Measurements from ENCODE around the gene SECTM1.
"Not testable (repeated sequence)": the region's sequence is repeated elsewhere in the genome, so short reads cannot be mapped to it uniquely, and the experiment has no call there.

Gene SECTM1

GRCh38 chr17:82367724-82368524, 34.4 kb upstream of the SECTM1 start:
- DNase-seq = no peak

GRCh38 chr17:82366749-82367148, 33.2 kb upstream of the SECTM1 start:
- no peak for DNase-seq

GRCh38 chr17:82365606-82366295, 32.2 kb upstream of the SECTM1 start:
- DNase-seq = no peak

- DNase-seq = no peak
These were observed 28.5 kb upstream of the SECTM1 start for GRCh38 chr17:82361885-82362633.

GRCh38 chr17:82359451-82360074, 26.0 kb upstream of the SECTM1 start:
- not testable (repeated sequence) for DNase-seq

- no peak for DNase-seq
These were observed 25.1 kb upstream of the SECTM1 start, which contains the start of gene TEX19 for GRCh38 chr17:82358465-82359350. TSS of gene TEX19 (plus strand) at chr17:82359247. CDS start at chr17:82362151, 2,904 bp downstream.

- no peak for DNase-seq
These were observed 23.8 kb upstream of the SECTM1 start for GRCh38 chr17:82357394-82357793.

GRCh38 chr17:82356845-82357355, 23.3 kb upstream of the SECTM1 start:
- DNase-seq = no peak

- no peak for DNase-seq
These were observed 22.3 kb upstream of the SECTM1 start for GRCh38 chr17:82355770-82356427.

GRCh38 chr17:82354804-82355308, 21.3 kb upstream of the SECTM1 start:
- DNase-seq = no peak

- no peak for DNase-seq
These were observed 19.9 kb upstream of the SECTM1 start for GRCh38 chr17:82353484-82353883.

GRCh38 chr17:82351713-82352488, 18.3 kb upstream of the SECTM1 start:
- DNase-seq = peak; percentile 75

- no peak for DNase-seq
These were observed 17.7 kb upstream of the SECTM1 start for GRCh38 chr17:82351254-82351712.

- DNase-seq = no peak
These were observed 16.8 kb upstream of the SECTM1 start for GRCh38 chr17:82350182-82351030.

- DNase-seq = no peak
These were observed 15.7 kb upstream of the SECTM1 start for GRCh38 chr17:82349287-82349701.

GRCh38 chr17:82348866-82349265, 15.3 kb upstream of the SECTM1 start:
- DNase-seq = no peak

- DNase-seq = no peak
These were observed 14.9 kb upstream of the SECTM1 start for GRCh38 chr17:82348434-82348833.

GRCh38 chr17:82347994-82348393, 14.4 kb upstream of the SECTM1 start:
- DNase-seq = not testable (repeated sequence)
